Thoracic aorta (tissue), 2 donors: ENCODE data around the gene SCG5. TPM values are rescaled to one million over a fixed set of nuclear protein-coding genes. Genes with fewer than 3 reads are reported as not detected.

ENCODE experiments used
- ATAC-seq: fragments of 150-250 bp; one replicate; pipeline ENCODE4 v1.8.0; 2017; ENCODE audit warnings: low read depth; ENCODE audit not compliant: insufficient number of reproducible peaks, low FRiP score
- DNase-seq: peaks from one replicate; pipeline ENCODE4 v3.0.0-alpha.2; 2020; ENCODE audit warnings: low spot score
- H3K27ac ChIP-seq, 2 donors: fragments of 200-600 bp; sonication (generic); 1 replicate in 1 of 2; 2 replicates in 1 of 2; pipeline ENCODE4 v1.5.1; 2016; ENCODE audit warnings: mild to moderate bottlenecking in 2 of 2, moderate library complexity in 2 of 2
- H3K27me3 ChIP-seq: fragments of 200-600 bp; sonication (generic); replicated peaks from 2 replicates; pipeline ENCODE4 v1.6.0; 2016; ENCODE audit warnings: mild to moderate bottlenecking; ENCODE audit not compliant: insufficient read depth
- H3K36me3 ChIP-seq: fragments of 200-600 bp; sonication (generic); one replicate; pipeline ENCODE4 v1.5.1; 2016
- H3K4me1 ChIP-seq, 2 donors: fragments of 200-600 bp; sonication (generic); 1 replicate in 1 of 2; 2 replicates in 1 of 2; pipeline versions ENCODE4 v1.5.1 to v1.6.0; 2016; ENCODE audit warnings: low read depth in 2 of 2, mild to moderate bottlenecking in 1 of 2; ENCODE audit not compliant: control insufficient read depth in 1 of 2
- H3K4me3 ChIP-seq: fragments of 200-600 bp; sonication (generic); 2 replicates; pipeline ENCODE4 v1.5.1; 2016; ENCODE audit warnings: mild to moderate bottlenecking
- H3K9me3 ChIP-seq: fragments of 200-600 bp; sonication (generic); 2 replicates; pipeline ENCODE4 v1.5.1; 2016
- CTCF ChIP-seq: fragments of 200-600 bp; sonication (generic); IDR thresholded peaks from one replicate; pipeline ENCODE4 v1.5.1; 2019; ENCODE audit warnings: antibody characterized with exemption
- total RNA-seq, 2 donors: library from RNA; depleted of rRNA; stranded (reverse); fragments of >200 nt; gene quantifications; one replicate each; pipeline versions ENCODE4 v1.1.0 to v1.2.3, GENCODE V29; 2016

The SCG5 gene
- total RNA-seq, 2 donors from 2014 or later, result 2.4 to 3.3 TPM

- no peak overlapping the region for H3K27ac ChIP-seq
- H3K4me1 ChIP-seq, result peaks cover 0 to 5% of the 10 kb centered on the region in 2 donors
- no peak for TF ChIP-seq CTCF
- no peaks in the 10 kb centered on the region for H3K27me3 ChIP-seq
- H3K4me3 ChIP-seq, result no peak overlapping the region
- no peaks in the 10 kb centered on the region for H3K9me3 ChIP-seq
- no peaks in the 10 kb centered on the region for H3K36me3 ChIP-seq
- no peak for ATAC-seq
- DNase-seq, result no peak
Measured at GRCh38 chr15:32688151-32688639, 46.7 kb downstream of the SCG5 start.

- H3K27me3 ChIP-seq, result no peaks in the 10 kb centered on the region
- no peak for ATAC-seq
- H3K9me3 ChIP-seq, result no peaks in the 10 kb centered on the region
- DNase-seq, result no peak
- H3K36me3 ChIP-seq, result no peaks in the 10 kb centered on the region
- TF ChIP-seq CTCF, result no peak
- no peak overlapping the region for H3K4me3 ChIP-seq
- H3K27ac ChIP-seq, result no peak overlapping the region
- no peaks in the 10 kb centered on the region for H3K4me1 ChIP-seq
Measured at GRCh38 chr15:32690941-32691688, 49.6 kb downstream of the SCG5 start.

GRCh38 chr15:32691689-32692038 is 50.2 kb downstream of the SCG5 start:
- no peak for DNase-seq
- Histone ChIP-seq H3K4me3 (no peak overlapping the region), H3K27ac (no peak overlapping the region), H3K36me3 (no peaks in the 10 kb centered on the region), H3K27me3 (no peaks in the 10 kb centered on the region), H3K9me3 (no peaks in the 10 kb centered on the region), H3K4me1 (no peaks in the 10 kb centered on the region)
- no peak for TF ChIP-seq CTCF
- no peak for ATAC-seq

DNA sequence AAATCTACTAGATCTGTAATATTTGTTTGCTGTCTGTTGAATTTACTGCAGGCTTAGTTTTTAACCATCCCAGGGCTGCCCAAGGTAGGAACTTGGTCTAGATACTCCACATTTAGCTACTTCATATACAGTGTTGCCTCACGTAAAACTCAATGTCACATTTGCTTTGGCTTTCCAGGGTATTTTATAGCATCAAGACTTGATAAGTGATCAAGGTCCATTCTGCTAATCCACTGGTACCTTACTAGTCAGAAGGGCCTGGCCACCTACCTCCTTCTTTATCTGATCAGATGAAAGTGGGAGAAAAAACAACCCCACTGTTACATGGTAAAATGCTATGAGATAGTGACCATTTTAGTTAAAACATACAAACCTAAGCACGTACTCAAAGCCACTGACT is 50.8 kb downstream of the SCG5 start:
- no peak for TF ChIP-seq CTCF
- no peaks in the 10 kb centered on the region for H3K4me1 ChIP-seq
- ATAC-seq, result no peak

DNA sequence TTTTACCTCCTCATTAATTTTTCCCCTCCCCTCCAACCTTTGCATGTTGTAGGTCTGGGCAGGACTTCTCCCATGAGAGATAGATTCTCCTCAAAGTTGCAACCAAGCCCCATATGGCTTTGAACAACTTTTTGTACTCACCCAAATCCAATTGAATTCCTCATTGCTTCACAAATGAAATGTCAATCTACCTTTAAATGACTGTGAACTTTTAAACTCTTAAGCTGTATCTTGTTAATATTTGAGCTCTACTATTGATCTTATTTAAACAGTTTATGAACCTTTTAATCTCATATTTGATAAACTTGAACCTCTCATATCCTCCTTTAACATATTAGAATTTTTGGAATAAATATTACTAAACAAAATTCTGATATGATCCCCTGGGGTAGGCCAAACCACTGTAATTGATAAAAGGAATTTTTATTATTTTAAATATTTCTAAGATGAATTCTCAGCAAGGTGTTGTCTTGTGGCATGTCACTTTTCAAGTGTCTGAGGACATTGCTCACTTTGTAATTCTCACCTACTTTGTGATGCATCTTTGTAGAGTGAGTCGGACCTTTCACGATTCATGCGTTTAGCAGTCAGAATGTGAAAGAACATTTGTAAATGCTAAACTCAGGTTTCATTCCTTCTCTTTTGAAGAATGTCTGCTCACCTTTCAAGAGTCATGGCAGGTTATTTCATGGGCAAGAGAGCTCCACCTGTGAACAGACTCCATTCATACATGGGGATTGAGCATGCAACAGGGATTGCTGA is 52.9 kb downstream of the SCG5 start:
- no peak overlapping the region for H3K4me3 ChIP-seq
- no peak for TF ChIP-seq CTCF
- DNase-seq (no peak), ATAC-seq (no peak)
- no peaks in the 10 kb centered on the region for H3K9me3 ChIP-seq
- H3K36me3 ChIP-seq, result no peaks in the 10 kb centered on the region
- H3K27me3 ChIP-seq, result no peaks in the 10 kb centered on the region
- no peaks in the 10 kb centered on the region for H3K4me1 ChIP-seq
- H3K27ac ChIP-seq, result no peak overlapping the region

More for the DNA sequence above, 50.8 kb downstream of the SCG5 start:
- Histone ChIP-seq H3K4me3 (no peak overlapping the region), H3K36me3 (no peaks in the 10 kb centered on the region), H3K9me3 (no peaks in the 10 kb centered on the region), H3K27me3 (no peaks in the 10 kb centered on the region), H3K27ac (no peak overlapping the region)
- DNase-seq, result no peak
